ENCODE measurements around the gene CFI.

DNA sequence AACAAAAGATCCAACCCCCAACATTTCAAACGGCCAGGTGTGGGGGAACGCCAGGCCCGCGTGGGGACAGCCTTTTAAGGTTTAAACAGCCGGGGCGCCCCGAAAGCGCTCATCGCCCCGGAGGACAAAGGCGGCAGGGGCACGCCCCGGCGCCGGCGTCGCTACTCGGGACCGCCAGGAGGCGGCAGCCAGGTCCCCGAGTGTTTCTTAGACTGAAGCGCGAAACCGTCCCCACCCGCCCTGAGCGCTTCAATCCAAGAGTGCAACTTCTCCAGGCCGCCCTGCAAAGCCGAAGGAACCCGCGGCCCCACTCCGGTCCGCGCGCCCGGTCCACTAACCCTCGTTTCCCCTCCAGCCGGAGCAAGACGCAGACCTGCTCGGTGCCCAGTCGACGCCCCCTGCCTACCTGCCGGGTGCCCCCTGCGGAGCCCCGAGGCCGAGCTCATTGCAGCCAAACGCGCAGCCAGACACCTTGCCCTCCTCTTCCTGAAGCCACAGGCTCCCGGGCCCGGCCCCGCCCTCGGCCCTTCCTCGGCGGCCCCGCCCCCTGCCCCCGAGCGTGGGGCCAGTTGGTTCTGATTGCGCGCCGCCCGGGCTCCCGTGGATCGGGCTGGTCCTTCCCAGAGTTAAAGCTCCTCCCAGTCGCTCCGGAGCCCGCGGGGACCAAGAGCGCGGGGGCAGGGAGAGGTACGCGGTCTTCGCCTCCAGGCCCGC is 98.7 kb downstream of the CFI start, which contains the start of gene CASP6:
- no peak for TF ChIP-seq BRF2 (IDR thresholded peaks at IDR 0.05; ENCODE audit: borderline replicate concordance, insufficient read depth, insufficient read length)
- TF ChIP-seq PATZ1 (CRISPR knock-in tag; IDR thresholded peaks at IDR 0.05; ENCODE audit: borderline replicate concordance), result no peak
- no peak for TF ChIP-seq MAFF (IDR thresholded peaks at IDR 0.05; ENCODE audit: low read length)
- TF ChIP-seq ILK (tag; IDR thresholded peaks at IDR 0.05; ENCODE audit: borderline replicate concordance, low read depth), result no peak
- peak; percentile 54 to 59 for TF ChIP-seq NRF1 (conservative IDR thresholded peaks at IDR 0.05 in 1 of 2, IDR thresholded peaks at IDR 0.05 in 1 of 2)
- TF ChIP-seq CTCF (IDR thresholded peaks at IDR 0.05 in 2 of 3, conservative IDR thresholded peaks at IDR 0.05 in 1 of 3; ENCODE audit: insufficient read depth in 2 of 3, low read depth in 1 of 3, low read length in 3 of 3), result peak; percentile 76 to 86 (median 77)
- TF ChIP-seq BACH1 (tag; IDR thresholded peaks at IDR 0.05), result no peak
- no peak for TF ChIP-seq ZBTB33 (CRISPR knock-in tag; IDR thresholded peaks at IDR 0.05)

All from K562 (cell line).